Muscle of leg (tissue), 11 donors: Measurements from ENCODE around the gene NTPCR. TPM values are rescaled to one million over a fixed set of nuclear protein-coding genes. Genes with fewer than 3 reads are reported as not detected.
"Not testable (repeated sequence)": the region's sequence is repeated elsewhere in the genome, so short reads cannot be mapped to it uniquely, and the experiment has no call there.

Experiments
- DNase-seq: peaks from one replicate; pipeline ENCODE4 v3.0.0; 2013
- H3K27ac ChIP-seq: one replicate; pipeline ENCODE4 v1.5.1; 2013; ENCODE audit warnings: mild to moderate bottlenecking, low read length, control low read depth
- H3K27me3 ChIP-seq: one replicate; pipeline ENCODE4 v1.6.1; 2013; ENCODE audit warnings: low read length; ENCODE audit not compliant: control insufficient read depth, insufficient read depth
- H3K36me3 ChIP-seq: one replicate; pipeline ENCODE4 v1.6.1; 2013; ENCODE audit warnings: low read length; ENCODE audit not compliant: control insufficient read depth, insufficient read depth
- H3K4me1 ChIP-seq: one replicate; pipeline ENCODE4 v1.6.1; 2013; ENCODE audit warnings: low read length; ENCODE audit not compliant: control insufficient read depth, insufficient read depth
- H3K4me3 ChIP-seq: one replicate; pipeline ENCODE4 v1.5.1; 2013; ENCODE audit warnings: low read length, control low read depth
- H3K9me3 ChIP-seq: replicated peaks from 2 replicates; pipeline ENCODE4 v1.6.1; 2013; ENCODE audit warnings: low read depth, low read length; ENCODE audit not compliant: control insufficient read depth
- WGBS: methylation state at CpG from one replicate; pipeline ENCODE4 v1.1.5; 2013; ENCODE audit warnings: missing lambda C conversion rate; ENCODE audit not compliant: insufficient coverage; 5-methylcytosine and 5-hydroxymethylcytosine counted together
- polyA plus RNA-seq, 8 donors: library from polyadenylated mRNA; unstranded; fragments of 120-200 nt; gene quantifications; one replicate each; pipeline versions ENCODE4 v1.2.1 to v1.2.3, GENCODE V29; 2013; ENCODE audit warnings: inconsistent platforms in 1 of 8, low replicate concordance in 1 of 8; ENCODE audit not compliant: insufficient read length in 8 of 8, insufficient read depth in 1 of 8
- total RNA-seq: library from RNA; stranded (reverse); fragments of 120-200 nt; gene quantifications from one replicate; pipeline ENCODE4 v1.2.4, GENCODE V29; 2013

The NTPCR gene
- total and polyA plus RNA-seq, 9 donors: 28.2 to 47.0 (median 37.7) TPM

DNA sequence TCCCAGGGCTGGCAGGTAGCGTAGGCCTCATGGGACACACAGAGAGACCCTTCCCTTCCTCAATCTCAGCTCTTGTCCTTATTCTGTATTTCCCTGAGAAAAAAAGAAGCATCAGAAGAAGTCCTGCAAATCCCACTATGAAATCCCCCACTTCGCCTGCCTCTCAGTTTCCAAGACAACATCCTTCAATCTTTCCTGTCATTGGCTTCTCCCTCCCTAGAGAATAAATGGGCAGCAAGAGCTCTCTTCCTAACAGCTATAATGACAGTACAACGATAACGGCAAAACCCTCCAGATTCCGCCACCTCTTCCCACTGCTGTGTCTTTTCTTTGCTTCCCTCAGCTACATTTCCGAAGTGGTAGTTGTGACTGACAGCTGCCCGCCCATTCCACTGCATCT is 41.6 kb upstream of the NTPCR start:
- no peak for DNase-seq
- H3K27me3 ChIP-seq: no peaks in the 10 kb centered on the region
- 89% methylated on average over 7 of the region's 7 CpGs for WGBS
- H3K36me3 ChIP-seq: no peaks in the 10 kb centered on the region
- no peak overlapping the region for H3K4me3 ChIP-seq
- no peaks in the 10 kb centered on the region for H3K9me3 ChIP-seq
- H3K27ac ChIP-seq: no peak overlapping the region
- peaks cover 2% of the 10 kb centered on the region for H3K4me1 ChIP-seq

DNA sequence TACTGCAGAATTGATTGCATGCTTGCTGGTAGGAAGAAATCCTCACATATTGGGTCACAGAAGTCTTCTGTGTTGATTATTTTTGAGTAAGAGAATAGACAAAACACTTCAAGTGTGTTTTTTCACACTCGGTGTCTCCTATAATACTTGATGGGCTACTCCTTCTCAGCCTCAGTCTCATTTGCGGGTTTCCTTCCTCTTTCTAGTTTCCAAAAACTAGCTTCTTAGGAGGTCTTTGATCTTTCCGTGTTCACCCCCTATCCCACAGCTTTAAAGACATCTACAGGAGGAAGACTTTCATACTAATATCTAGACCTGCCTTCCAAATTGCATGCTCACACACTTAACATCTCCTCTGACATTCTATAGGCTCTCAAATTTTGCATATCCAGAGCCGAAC is 40.7 kb upstream of the NTPCR start:
- 61% methylated on average over 3 of the region's 4 CpGs for WGBS
- H3K27me3 ChIP-seq: no peaks in the 10 kb centered on the region
- no peaks in the 10 kb centered on the region for H3K9me3 ChIP-seq
- no peak for DNase-seq
- H3K27ac ChIP-seq: no peak overlapping the region
- no peaks in the 10 kb centered on the region for H3K36me3 ChIP-seq
- no peak overlapping the region for H3K4me3 ChIP-seq
- H3K4me1 ChIP-seq: peaks cover 2% of the 10 kb centered on the region

DNA sequence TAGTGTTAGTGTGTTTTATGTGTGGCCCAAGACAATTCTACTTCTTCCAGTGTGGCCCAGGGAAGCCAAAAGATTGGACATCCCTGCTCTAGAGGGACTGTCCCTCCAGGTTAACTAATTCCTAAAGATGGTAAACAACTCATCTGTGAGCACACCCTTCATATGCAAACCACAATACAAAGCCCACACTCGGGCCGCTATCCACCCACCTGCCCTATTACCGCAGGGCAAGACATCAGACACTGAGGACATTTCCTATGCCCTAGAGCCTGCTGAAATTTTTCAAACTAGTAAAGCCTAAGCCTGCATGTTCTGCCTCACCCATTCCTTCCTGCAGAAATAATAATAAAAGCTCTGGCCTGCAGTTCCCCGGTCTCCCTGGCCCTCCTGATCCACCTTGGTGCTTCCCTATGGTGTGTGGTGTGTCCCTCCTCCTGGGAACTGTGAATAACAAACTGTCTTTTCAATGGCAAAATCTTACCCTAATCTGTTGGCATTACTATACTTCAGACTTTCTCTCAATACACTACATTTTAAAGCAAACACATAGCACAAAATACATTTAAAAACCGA is 39.3 kb upstream of the NTPCR start:
- Histone ChIP-seq H3K9me3 (no peaks in the 10 kb centered on the region), H3K4me3 (no peak overlapping the region), H3K27me3 (no peaks in the 10 kb centered on the region), H3K27ac (no peak overlapping the region), H3K4me1 (no peaks in the 10 kb centered on the region), H3K36me3 (no peaks in the 10 kb centered on the region)
- 74% methylated on average over 3 of the region's 5 CpGs for WGBS
- DNase-seq: no peak

DNA sequence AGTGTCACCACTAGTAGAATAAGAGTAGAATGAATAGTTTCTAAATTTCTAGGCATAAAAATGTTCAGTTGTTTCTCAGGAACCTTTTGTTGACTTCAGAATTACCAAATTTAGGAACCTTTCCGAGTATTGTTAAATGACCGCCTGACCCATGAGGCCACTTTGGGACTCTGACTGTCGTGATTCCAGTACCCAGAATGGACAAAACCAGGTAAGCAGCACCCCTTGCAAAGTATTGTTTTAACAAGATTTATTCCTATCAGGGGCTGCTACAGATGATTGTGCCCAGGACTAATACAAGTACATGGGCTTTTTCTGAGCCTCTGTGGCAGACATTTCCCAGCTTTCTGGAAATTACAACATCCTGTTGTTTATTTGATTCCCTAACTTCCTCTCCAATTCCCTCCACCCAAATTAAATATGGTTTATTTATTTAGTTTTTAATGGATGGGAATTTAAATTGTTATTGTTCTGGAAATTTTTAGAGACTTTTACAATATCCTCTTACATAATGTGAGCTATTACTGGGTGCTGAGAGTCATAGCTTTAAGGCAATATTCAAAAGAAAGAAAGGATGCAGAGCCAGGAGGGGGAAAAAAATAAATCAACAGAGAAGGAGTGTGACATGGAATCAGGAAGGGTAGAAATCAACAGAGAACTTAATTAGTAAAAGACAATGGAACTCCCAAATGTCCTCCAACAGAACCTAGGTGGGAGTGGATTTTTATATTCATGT is 37.4 kb upstream of the NTPCR start:
- Histone ChIP-seq H3K4me1 (no peaks in the 10 kb centered on the region), H3K4me3 (no peak overlapping the region), H3K27ac (no peak overlapping the region), H3K36me3 (no peaks in the 10 kb centered on the region), H3K27me3 (no peaks in the 10 kb centered on the region), H3K9me3 (no peaks in the 10 kb centered on the region)
- 70% methylated on average over 3 of the region's 3 CpGs for WGBS
- DNase-seq: no peak

DNA sequence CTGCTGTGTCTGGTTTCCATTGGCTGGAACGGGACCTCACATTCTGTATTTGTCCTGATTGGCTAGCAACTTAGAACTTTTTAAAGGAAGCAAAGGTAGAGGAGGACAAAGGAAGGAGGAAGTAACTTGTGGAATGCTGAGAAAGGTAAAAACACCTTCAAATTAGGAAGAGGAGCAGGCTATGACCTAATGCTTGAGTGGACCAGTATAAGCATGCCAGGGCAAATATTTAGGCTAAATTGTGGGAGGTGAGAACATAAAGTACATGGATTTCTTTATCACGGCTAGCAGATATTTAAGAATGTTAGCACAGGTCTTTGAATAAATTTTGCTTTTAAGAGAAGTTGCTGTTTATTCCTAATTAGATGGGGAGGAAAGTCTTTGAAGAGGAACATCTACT is 36.1 kb upstream of the NTPCR start:
- H3K36me3 ChIP-seq, H3K4me1 ChIP-seq, H3K4me3 ChIP-seq, H3K27ac ChIP-seq, H3K27me3 ChIP-seq, H3K9me3 ChIP-seq, DNase-seq: not testable (repeated sequence)
- no CpG with 5 or more reads among the region's 2 CpGs for WGBS

DNA sequence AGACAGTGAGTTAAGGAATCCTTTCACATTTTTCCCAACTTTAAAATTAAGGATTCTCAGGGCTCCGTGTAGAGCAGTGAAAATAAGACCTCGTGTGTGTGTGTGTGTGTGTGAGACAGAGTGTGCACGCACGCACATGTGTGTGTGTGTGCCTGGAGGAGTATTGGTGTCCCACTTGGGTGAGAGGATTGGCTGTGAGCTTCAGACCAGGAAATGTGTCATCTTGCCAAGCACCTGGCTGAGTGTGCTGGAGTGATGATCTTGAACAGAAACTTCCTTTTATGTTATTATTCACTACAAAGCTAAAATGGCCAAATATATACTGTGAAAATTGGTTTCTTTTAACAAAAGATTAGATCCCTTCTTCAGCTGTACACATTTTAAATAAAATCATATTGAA is 35.2 kb upstream of the NTPCR start:
- no peak overlapping the region for H3K4me3 ChIP-seq
- DNase-seq: no peak
- H3K27me3 ChIP-seq: no peaks in the 10 kb centered on the region
- H3K36me3 ChIP-seq: no peaks in the 10 kb centered on the region
- H3K27ac ChIP-seq: no peak overlapping the region
- no peaks in the 10 kb centered on the region for H3K4me1 ChIP-seq
- WGBS: 78% methylated on average over 4 of the region's 4 CpGs
- no peaks in the 10 kb centered on the region for H3K9me3 ChIP-seq

DNA sequence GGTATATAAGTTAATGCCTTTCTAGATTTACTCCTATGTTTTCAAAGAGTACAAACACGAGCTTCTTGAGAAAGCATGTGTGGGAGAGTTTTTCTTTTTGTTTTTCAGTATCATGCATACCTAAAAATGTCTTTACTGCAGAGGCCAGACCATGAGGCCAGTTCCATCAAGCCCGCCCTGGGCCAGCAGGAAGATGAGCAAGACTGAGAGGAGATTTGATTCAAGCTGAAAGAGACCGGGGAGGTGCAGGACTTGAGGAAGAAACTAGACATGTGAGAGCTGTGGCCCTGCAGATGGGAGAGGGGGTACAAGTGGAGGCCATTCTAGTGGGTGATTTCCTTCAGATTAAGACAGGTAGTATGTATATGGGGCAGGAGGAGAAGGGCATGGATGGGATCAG is 33.4 kb upstream of the NTPCR start:
- WGBS: 83% methylated on average over 2 of the region's 3 CpGs
- DNase-seq: no peak
- Histone ChIP-seq H3K9me3 (no peaks in the 10 kb centered on the region), H3K27me3 (no peaks in the 10 kb centered on the region), H3K27ac (no peak overlapping the region), H3K4me1 (no peaks in the 10 kb centered on the region), H3K36me3 (no peaks in the 10 kb centered on the region), H3K4me3 (no peak overlapping the region)

DNA sequence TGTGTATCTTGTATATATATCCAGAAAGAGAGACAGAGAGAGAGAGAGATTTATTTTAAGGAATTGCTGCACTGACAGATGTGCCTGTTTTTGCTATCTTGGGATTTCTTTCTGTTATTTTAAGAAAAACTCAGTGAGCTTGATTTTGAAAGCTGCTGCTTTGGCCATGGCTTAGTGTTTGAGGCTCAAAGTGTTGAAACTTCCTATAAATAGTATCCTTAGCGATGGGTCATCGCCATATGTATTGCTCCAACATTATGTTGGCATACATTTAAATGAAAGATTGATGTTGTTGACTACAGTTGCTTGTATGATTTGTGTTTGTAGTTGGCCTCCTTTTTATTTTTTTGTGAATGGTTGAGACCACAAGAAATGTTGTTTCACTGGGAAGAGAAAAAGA is 29.0 kb upstream of the NTPCR start:
- no peaks in the 10 kb centered on the region for H3K27me3 ChIP-seq
- no peak overlapping the region for H3K27ac ChIP-seq
- H3K4me3 ChIP-seq: no peak overlapping the region
- no peaks in the 10 kb centered on the region for H3K9me3 ChIP-seq
- no peaks in the 10 kb centered on the region for H3K36me3 ChIP-seq
- H3K4me1 ChIP-seq: no peaks in the 10 kb centered on the region
- no CpG with 5 or more reads among the region's 2 CpGs for WGBS
- peak; percentile 43 for DNase-seq

DNA sequence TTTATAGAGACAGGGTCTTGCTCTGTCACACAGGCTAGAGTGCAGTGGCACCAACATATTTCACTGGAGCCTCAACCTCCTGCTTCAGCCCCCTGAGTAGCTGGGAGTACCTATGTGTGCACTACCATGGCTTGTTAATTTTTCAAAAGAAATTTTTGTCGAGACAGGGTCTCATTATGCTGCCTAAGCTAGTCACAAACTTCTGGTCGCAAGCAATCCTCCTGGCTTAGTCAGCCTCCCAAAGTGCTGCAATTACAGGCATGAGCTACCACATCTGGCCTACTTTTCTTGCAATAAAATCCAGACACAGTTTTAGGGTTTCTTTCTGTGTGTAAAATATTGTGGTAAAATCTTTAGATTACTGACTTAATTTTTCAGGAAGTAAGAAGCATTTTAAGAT is 27.9 kb upstream of the NTPCR start:
- Histone ChIP-seq H3K4me3 (no peak overlapping the region), H3K4me1 (no peaks in the 10 kb centered on the region), H3K9me3 (no peaks in the 10 kb centered on the region), H3K27ac (no peak overlapping the region), H3K36me3 (no peaks in the 10 kb centered on the region), H3K27me3 (no peaks in the 10 kb centered on the region)
- 47% methylated on average over 2 of the region's 2 CpGs for WGBS
- no peak for DNase-seq

DNA sequence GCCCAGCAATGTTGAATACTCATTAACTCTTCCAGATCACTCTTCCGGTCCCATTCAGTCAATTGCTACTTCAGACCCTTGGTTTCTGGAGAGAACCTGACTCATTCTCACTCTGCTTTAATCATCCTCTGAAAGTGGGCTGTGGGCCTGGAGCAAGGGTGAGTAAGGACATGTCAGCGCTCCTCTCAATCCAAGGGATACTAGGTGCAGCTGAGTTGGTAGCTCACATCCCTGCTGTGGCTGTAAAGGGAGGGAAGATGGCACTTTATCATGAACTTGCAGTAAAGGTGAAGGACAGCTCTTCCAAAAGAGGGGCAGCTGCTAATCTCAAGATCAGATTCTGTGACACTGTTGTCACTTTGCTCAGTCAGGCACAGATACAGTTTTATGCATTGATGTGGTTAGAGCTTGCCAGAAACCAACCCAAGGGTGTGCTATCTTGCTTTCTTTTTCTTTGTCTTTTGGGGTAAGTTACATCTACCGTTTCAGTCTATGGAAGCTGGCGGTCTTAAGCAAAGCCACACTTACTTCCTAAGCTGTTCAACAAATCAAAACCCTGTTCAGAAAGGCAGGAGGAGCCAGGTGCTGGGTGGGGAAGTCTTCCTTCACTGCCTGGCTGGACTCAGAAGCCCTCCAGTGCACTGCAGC is 26.5 kb upstream of the NTPCR start:
- H3K36me3 ChIP-seq: no peaks in the 10 kb centered on the region
- H3K27me3 ChIP-seq: no peaks in the 10 kb centered on the region
- no CpG with 5 or more reads among the region's 4 CpGs for WGBS
- no peak overlapping the region for H3K4me3 ChIP-seq
- no peaks in the 10 kb centered on the region for H3K9me3 ChIP-seq
- H3K4me1 ChIP-seq: no peaks in the 10 kb centered on the region
- no peak for DNase-seq
- H3K27ac ChIP-seq: no peak overlapping the region
